Left lung (tissue), 10 donors: ENCODE measurements around the gene CD274. TPM values are rescaled to one million over a fixed set of nuclear protein-coding genes. Genes with fewer than 3 reads are reported as not detected.
"Not testable (repeated sequence)": the region's sequence is repeated elsewhere in the genome, so short reads cannot be mapped to it uniquely, and the experiment has no call there.

Experiments
- ATAC-seq: fragments of 200-7000 bp; cut with Tn5 transposase; one replicate; pipeline ENCODE4 v1.9.1; 2020; ENCODE audit warnings: moderate library complexity
- DNase-seq, 4 donors: peaks; one replicate each; pipeline ENCODE4 v3.0.0-alpha.2; 2013 to 2020
- H3K27ac ChIP-seq, 2 donors: fragments of 200-600 bp; sonication (generic) in 1 of 2; one replicate each; pipeline versions ENCODE4 v1.5.0 to v1.8.0; 2020 to 2021
- H3K27me3 ChIP-seq, 2 donors: fragments of 200-600 bp; sonication (generic) in 1 of 2; one replicate each; pipeline versions ENCODE4 v1.5.0 to v1.8.0; 2020 to 2021
- H3K36me3 ChIP-seq, 2 donors: fragments of 200-600 bp; sonication (generic) in 1 of 2; one replicate each; pipeline versions ENCODE4 v1.5.0 to v1.8.0; 2020 to 2021
- H3K4me1 ChIP-seq, 2 donors: fragments of 200-600 bp; one replicate each; pipeline ENCODE4 v1.8.0; 2021
- H3K4me3 ChIP-seq, 2 donors: fragments of 200-600 bp; sonication (generic) in 1 of 2; one replicate each; pipeline versions ENCODE4 v1.5.0 to v1.8.0; 2020 to 2021; ENCODE audit warnings: mild to moderate bottlenecking in 1 of 2
- H3K9me3 ChIP-seq, 2 donors: fragments of 200-600 bp; sonication (generic) in 1 of 2; one replicate each; pipeline versions ENCODE4 v1.5.0 to v1.8.0; 2020 to 2021
- intact Hi-C, 2 donors: fragments of 100-400 bp; cut with DNase I; formaldehyde crosslinking; loops; one replicate each; pipeline versions ENCODE4 v1.11.2 to v1.14.2; 2022
- polyA plus RNA-seq, 6 donors: library from polyadenylated mRNA; unstranded; fragments of 120-200 nt; gene quantifications; one replicate each; pipeline ENCODE4 v1.2.1, GENCODE V29; 2013; ENCODE audit not compliant: insufficient read length in 6 of 6
- total RNA-seq, 2 donors: library from RNA; stranded (reverse); fragmentation: NEBNext Ultra II Directional; extraction: Animal tissue kit (Norgen Biotek cat#: 25700); gene quantifications; one replicate each; pipeline ENCODE4 v1.2.1, GENCODE V29; 2021
- TF ChIP-seq, protein P1 (sequence below), 2 donors: fragments of 200-600 bp; sonication (generic) in 1 of 2; IDR thresholded peaks; one replicate each; pipeline versions ENCODE4 v1.5.0 to v1.8.0; 2021; ENCODE audit warnings: antibody characterized with exemption in 2 of 2
- donor health status: DM: no; HTN: yes; CAD: no.
- donor health status: DM: no; HTN: no; CAD: no.

Gene CD274
- total and polyA plus RNA-seq, 8 donors: 0.24 to 21.1 (median 1.2) TPM

DNA sequence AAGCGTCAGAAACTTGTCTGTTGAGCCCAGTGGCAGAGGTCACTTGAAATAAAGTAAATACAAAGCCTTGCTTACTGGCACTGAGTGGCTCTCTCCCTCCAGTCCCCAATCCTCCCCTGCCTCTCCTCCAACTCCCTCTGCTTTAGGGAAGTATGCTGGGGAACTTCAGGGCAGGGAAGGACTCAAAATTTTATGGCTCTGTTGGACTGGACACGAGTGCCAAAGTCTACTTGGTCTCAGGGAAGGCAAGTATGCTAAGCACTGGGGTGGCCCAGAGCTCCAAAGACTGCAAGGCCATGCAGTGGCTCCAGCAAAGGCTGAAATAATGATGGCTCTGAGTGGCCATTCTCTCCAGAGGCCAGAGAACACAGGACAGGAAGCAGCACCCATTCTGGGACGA lies 22.2 kb upstream of the CD274 start:
- Histone ChIP-seq H3K4me1 (no peaks in the 10 kb centered on the region), H3K27ac (no peak overlapping the region), H3K9me3 (no peaks in the 10 kb centered on the region), H3K36me3 (peaks cover 0 to 9% of the 10 kb centered on the region in 2 donors), H3K27me3 (no peaks in the 10 kb centered on the region), H3K4me3 (no peak overlapping the region)
- TF ChIP-seq, protein P1, sequence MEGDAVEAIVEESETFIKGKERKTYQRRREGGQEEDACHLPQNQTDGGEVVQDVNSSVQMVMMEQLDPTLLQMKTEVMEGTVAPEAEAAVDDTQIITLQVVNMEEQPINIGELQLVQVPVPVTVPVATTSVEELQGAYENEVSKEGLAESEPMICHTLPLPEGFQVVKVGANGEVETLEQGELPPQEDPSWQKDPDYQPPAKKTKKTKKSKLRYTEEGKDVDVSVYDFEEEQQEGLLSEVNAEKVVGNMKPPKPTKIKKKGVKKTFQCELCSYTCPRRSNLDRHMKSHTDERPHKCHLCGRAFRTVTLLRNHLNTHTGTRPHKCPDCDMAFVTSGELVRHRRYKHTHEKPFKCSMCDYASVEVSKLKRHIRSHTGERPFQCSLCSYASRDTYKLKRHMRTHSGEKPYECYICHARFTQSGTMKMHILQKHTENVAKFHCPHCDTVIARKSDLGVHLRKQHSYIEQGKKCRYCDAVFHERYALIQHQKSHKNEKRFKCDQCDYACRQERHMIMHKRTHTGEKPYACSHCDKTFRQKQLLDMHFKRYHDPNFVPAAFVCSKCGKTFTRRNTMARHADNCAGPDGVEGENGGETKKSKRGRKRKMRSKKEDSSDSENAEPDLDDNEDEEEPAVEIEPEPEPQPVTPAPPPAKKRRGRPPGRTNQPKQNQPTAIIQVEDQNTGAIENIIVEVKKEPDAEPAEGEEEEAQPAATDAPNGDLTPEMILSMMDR (IDR thresholded peaks at IDR 0.05): no peak
- DNase-seq (no peak), ATAC-seq (peak; percentile 62)
- intact Hi-C loops: loop anchor here in 1 of 2 donors (10.0 kb wide), 1 partner anchor 243 kb away; the partner anchor contains the start of gene INSL6

GRCh38 chr9:5428794-5429528 lies 21.4 kb upstream of the CD274 start:
- intact Hi-C loops: loop anchor here in 1 of 2 donors (10.0 kb wide), 1 partner anchor 244 kb away; the partner anchor contains the start of gene INSL6
- no peaks in the 10 kb centered on the region for H3K4me1 ChIP-seq
- H3K27me3 ChIP-seq: no peaks in the 10 kb centered on the region
- no peak for DNase-seq
- H3K36me3 ChIP-seq: peaks cover 0 to 9% of the 10 kb centered on the region in 2 donors
- no peaks in the 10 kb centered on the region for H3K9me3 ChIP-seq
- TF ChIP-seq, protein P1 (IDR thresholded peaks at IDR 0.05): no peak
- no peak overlapping the region for H3K4me3 ChIP-seq
- no peak for ATAC-seq
- H3K27ac ChIP-seq: no peak overlapping the region

DNA sequence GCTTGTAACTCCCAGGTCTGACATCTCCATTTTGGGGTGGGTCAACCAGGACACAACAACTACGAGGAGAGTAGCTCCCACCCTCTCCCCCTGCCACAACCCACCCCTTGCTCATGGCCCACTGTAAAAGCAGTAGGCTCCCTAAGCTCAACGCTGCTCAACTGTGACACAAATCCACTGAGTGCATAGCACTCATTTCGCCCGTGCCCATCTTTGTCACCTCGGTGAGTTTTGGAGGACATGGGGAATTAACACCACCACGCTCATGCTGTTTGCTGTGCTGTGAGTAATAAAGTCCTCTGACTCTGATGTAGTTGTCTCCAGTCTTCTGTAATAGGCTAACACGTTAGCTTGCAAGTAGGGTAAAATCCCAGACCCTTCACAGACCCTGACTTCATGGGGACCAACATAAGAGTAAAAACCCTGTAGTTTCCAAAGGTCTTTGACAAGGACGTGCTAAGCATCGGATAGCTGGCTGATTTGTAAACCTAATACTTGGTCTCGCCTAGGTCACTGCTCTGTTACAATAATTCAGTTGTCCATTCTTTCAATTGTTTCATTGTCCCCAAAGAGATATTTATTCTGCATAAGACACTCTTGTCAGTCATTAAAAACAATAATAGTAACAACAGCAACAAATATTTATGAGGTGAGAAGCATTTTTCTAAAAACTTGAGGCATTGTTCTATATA lies 20.3 kb upstream of the CD274 start:
- ATAC-seq: no peak
- TF ChIP-seq, protein P1 (IDR thresholded peaks at IDR 0.05): no peak
- intact Hi-C loops: loop anchor here in 1 of 2 donors (10.0 kb wide), 1 partner anchor 245 kb away; the partner anchor contains the start of gene INSL6
- Histone ChIP-seq H3K4me1 (no peaks in the 10 kb centered on the region), H3K4me3 (no peak overlapping the region), H3K36me3 (peaks cover 0 to 12% of the 10 kb centered on the region in 2 donors), H3K27ac (no peak overlapping the region), H3K27me3 (no peaks in the 10 kb centered on the region), H3K9me3 (no peaks in the 10 kb centered on the region)
- no peak for DNase-seq

- no peak for DNase-seq
- Histone ChIP-seq H3K36me3 (peaks cover 0 to 12% of the 10 kb centered on the region in 2 donors), H3K9me3 (no peaks in the 10 kb centered on the region), H3K27me3 (no peaks in the 10 kb centered on the region), H3K4me3 (no peak overlapping the region), H3K27ac (no peak overlapping the region), H3K4me1 (peaks cover 0 to 3% of the 10 kb centered on the region in 2 donors)
- intact Hi-C loops: no loop called here
- no peak for ATAC-seq
- TF ChIP-seq, protein P1 (IDR thresholded peaks at IDR 0.05): no peak
Observed at GRCh38 chr9:5430912-5431311, 19.4 kb upstream of the CD274 start.

DNA sequence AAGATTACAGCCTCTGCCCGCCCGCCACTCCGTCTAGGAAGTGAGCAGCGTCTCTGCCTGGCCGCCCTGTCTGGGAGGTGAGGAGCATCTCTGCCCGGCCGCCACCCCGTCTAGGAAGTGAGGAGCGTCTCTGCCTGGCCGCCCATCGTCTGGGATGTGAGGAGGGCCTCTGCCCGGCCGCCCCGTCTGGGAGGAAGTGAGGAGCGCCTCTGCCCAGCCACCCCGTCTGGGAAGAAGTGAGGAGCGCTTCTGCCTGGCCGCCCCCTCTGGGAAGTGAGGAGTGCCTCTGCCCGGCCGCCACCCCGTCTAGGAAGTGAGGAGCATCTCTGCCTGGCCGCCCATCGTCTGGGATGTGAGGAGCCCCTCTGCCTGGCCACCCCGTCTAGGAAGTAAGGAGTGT lies 17.5 kb upstream of the CD274 start:
- intact Hi-C loops: not testable (repeated sequence)
- peak in 1 of 4 donors; percentile 59 for DNase-seq

DNA sequence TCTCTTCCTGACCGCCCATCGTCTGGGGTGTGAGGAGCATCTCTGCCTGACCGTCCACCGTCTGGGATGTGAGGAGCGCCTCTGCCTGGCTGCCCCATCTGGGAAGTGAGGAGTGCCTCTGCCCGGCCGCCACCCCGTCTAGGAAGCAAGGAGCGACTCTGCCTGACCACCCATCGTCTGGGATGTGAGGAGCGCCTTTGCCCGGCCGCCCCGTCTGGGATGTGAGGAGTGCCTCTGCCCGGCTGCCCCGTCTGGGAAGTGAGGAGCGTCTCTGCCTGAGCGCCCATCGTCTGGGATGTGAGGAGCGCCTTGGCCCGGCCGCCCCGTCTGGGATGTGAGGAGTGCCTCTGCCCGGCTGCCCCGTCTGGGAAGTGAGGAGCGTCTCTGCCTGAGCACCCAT lies 17.0 kb upstream of the CD274 start:
- intact Hi-C loops, H3K4me3 ChIP-seq, ATAC-seq, H3K27me3 ChIP-seq, H3K9me3 ChIP-seq, H3K27ac ChIP-seq: not testable (repeated sequence)
- peak in 1 of 4 donors; percentile 62 for DNase-seq
- Histone ChIP-seq H3K4me1 (peaks cover 4 to 22% of the 10 kb centered on the region in 2 donors), H3K36me3 (peaks cover 0 to 12% of the 10 kb centered on the region in 2 donors)

More for the DNA sequence above, 17.5 kb upstream of the CD274 start:
- H3K9me3 ChIP-seq, H3K27me3 ChIP-seq, H3K27ac ChIP-seq, ATAC-seq, H3K4me3 ChIP-seq: not testable (repeated sequence)
- Histone ChIP-seq H3K4me1 (peaks cover 0 to 17% of the 10 kb centered on the region in 2 donors), H3K36me3 (peaks cover 0 to 12% of the 10 kb centered on the region in 2 donors)

DNA sequence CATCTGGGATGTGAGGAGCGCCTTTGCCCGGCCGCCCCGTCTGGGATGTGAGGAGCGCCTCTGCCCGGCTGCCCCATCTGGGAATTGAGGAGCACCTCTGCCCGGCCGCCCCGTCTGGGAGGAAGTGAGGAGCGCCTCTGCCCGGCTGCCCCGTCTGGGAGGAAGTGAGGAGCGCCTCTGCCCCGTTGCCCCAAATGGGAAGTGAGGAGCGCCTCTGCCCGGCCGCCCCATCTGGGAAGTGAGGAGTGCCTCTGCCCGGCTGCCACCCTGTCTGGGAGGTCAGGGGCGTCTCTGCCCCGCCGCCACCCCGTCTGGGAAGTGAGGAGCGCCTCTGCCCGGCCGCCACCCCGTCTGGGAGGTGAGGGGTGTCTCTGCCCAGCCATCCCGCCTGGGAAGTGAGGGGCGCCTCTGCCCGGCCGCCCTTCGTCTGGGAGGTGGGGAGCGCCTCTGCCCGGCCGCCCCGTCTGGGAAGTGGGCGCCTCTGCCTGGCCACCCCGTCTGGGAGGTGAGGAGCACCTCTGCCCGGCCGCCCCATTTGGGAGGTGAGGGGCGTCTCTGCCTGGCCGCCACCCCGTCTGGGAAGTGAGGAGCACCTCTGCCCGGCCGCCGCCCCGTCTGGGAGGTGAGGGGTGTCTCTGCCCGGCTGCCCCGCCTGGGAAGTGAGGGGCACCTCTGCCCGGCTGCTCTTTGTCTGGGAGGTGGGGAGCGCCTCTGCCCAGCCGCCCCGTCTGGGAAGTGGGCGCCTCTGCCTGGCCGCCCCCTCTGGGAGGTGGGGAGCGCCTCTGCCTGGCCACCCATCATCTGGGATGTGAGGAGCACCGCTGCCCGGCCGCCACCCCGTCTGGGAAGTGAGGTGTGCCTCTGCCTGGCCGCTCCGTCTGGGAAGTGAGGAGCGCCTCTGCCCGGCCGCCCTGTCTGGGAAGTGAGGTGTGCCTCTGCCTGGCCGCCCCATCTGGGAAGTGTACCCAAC lies 16.2 kb upstream of the CD274 start:
- H3K9me3 ChIP-seq, ATAC-seq, H3K27ac ChIP-seq, intact Hi-C loops, H3K4me3 ChIP-seq, H3K27me3 ChIP-seq: not testable (repeated sequence)
- Histone ChIP-seq H3K36me3 (peaks cover 0 to 12% of the 10 kb centered on the region in 2 donors), H3K4me1 (peaks cover 6 to 28% of the 10 kb centered on the region in 2 donors)
- DNase-seq: peak in 1 of 4 donors; percentile 67
